Measurements from ENCODE around the gene GAREM1.

GRCh38 chr18:32262092-32262491 lies 208.6 kb downstream of the GAREM1 start:
- TF ChIP-seq MAX (CRISPR knock-in tag; IDR thresholded peaks at IDR 0.05) (no peak), E2F5 (CRISPR knock-in tag; IDR thresholded peaks at IDR 0.05) (no peak), CTCF (IDR thresholded peaks at IDR 0.05) (no peak), STAT6 (CRISPR knock-in tag; conservative IDR thresholded peaks at IDR 0.05; ENCODE audit: low read depth) (no peak), ZNF263 (CRISPR knock-in tag; IDR thresholded peaks at IDR 0.05; ENCODE audit: low read depth) (no peak), RELA (CRISPR knock-in tag; IDR thresholded peaks at IDR 0.05; ENCODE audit: borderline replicate concordance) (no peak), ETV6 (CRISPR knock-in tag; IDR thresholded peaks at IDR 0.05) (no peak), ZNF512 (CRISPR knock-in tag; IDR thresholded peaks at IDR 0.05; ENCODE audit: borderline replicate concordance) (no peak), ZNF532 (CRISPR knock-in tag; IDR thresholded peaks at IDR 0.05; ENCODE audit: borderline replicate concordance) (no peak), ZNF396 (CRISPR knock-in tag; IDR thresholded peaks at IDR 0.05; ENCODE audit: borderline replicate concordance) (no peak), GTF2I (CRISPR knock-in tag; conservative IDR thresholded peaks at IDR 0.05) (no peak)
